NCI-H1105 (cell line): ENCODE results near the gene CCDC106.

Experiments
- DNase-seq: peaks from one replicate; lab custom pipeline; 2025; lab: John Stamatoyannopoulos, UW

Gene CCDC106

GRCh38 chr19:55684946-55685681, 37.1 kb downstream of the CCDC106 start:
- no peak for DNase-seq

GRCh38 chr19:55685776-55686175, 37.8 kb downstream of the CCDC106 start:
- no peak for DNase-seq

- DNase-seq, result no peak
These were observed 38.5 kb downstream of the CCDC106 start for GRCh38 chr19:55686311-55687050.

GRCh38 chr19:55687281-55688201, 39.5 kb downstream of the CCDC106 start:
- no peak for DNase-seq

GRCh38 chr19:55688422-55689218, 40.6 kb downstream of the CCDC106 start:
- no peak for DNase-seq

- no peak for DNase-seq
These were observed 41.5 kb downstream of the CCDC106 start for GRCh38 chr19:55689411-55690108.

- no peak for DNase-seq
These were observed 42.2 kb downstream of the CCDC106 start for GRCh38 chr19:55690109-55690768.

GRCh38 chr19:55690769-55691545, 42.9 kb downstream of the CCDC106 start:
- no peak for DNase-seq

GRCh38 chr19:55691561-55692481, 43.8 kb downstream of the CCDC106 start:
- no peak for DNase-seq

GRCh38 chr19:55692681-55693081, 44.7 kb downstream of the CCDC106 start:
- no peak for DNase-seq

- no peak for DNase-seq
These were observed 45.4 kb downstream of the CCDC106 start for GRCh38 chr19:55693336-55693974.

- DNase-seq, result no peak
These were observed 46.2 kb downstream of the CCDC106 start for GRCh38 chr19:55694241-55694655.

- no peak for DNase-seq
These were observed 46.9 kb downstream of the CCDC106 start for GRCh38 chr19:55694656-55695491.

GRCh38 chr19:55695511-55696290, 47.7 kb downstream of the CCDC106 start:
- no peak for DNase-seq

GRCh38 chr19:55696301-55697068, 48.5 kb downstream of the CCDC106 start:
- no peak for DNase-seq

GRCh38 chr19:55697069-55697440, 49.0 kb downstream of the CCDC106 start:
- no peak for DNase-seq
